GM18502 (cell line): ENCODE measurements around the gene LAMB4.

Source experiments
- ATAC-seq: cut with Tn5 transposase; IDR thresholded peaks from one replicate; pipeline ENCODE4 v1.9.1; 2021; ENCODE audit warnings: mild to moderate bottlenecking; ENCODE audit not compliant: unreplicated experiment, poor library complexity

The LAMB4 gene

GRCh38 chr7:108114117-108114841, 15.9 kb downstream of the LAMB4 start:
- peak; percentile 91 for ATAC-seq

GRCh38 chr7:108112683-108113082, 17.5 kb downstream of the LAMB4 start:
- ATAC-seq: no peak

GRCh38 chr7:108109221-108109908, 20.8 kb downstream of the LAMB4 start:
- ATAC-seq: peak; percentile 58

- no peak for ATAC-seq
Measured at GRCh38 chr7:108108131-108108530, 22.0 kb downstream of the LAMB4 start.

GRCh38 chr7:108104324-108104723, 25.8 kb downstream of the LAMB4 start:
- ATAC-seq: no peak

GRCh38 chr7:108103558-108104298, 26.4 kb downstream of the LAMB4 start:
- ATAC-seq: no peak

- no peak for ATAC-seq
Measured at GRCh38 chr7:108102671-108103312, 27.4 kb downstream of the LAMB4 start.

- no peak for ATAC-seq
Measured at GRCh38 chr7:108101759-108102158, 28.4 kb downstream of the LAMB4 start.

GRCh38 chr7:108099713-108100112, 30.4 kb downstream of the LAMB4 start:
- ATAC-seq: no peak

- ATAC-seq: no peak
Measured at GRCh38 chr7:108097703-108098102, 32.5 kb downstream of the LAMB4 start.

GRCh38 chr7:108096996-108097395, 33.2 kb downstream of the LAMB4 start:
- no peak for ATAC-seq

GRCh38 chr7:108094933-108095710, 35.0 kb downstream of the LAMB4 start:
- ATAC-seq: no peak

GRCh38 chr7:108094346-108094745, 35.8 kb downstream of the LAMB4 start:
- no peak for ATAC-seq

GRCh38 chr7:108093851-108094331, 36.3 kb downstream of the LAMB4 start:
- ATAC-seq: no peak

- no peak for ATAC-seq
Measured at GRCh38 chr7:108093341-108093740, 36.8 kb downstream of the LAMB4 start.

GRCh38 chr7:108091461-108091831, 38.7 kb downstream of the LAMB4 start:
- no peak for ATAC-seq

- no peak for ATAC-seq
Measured at GRCh38 chr7:108090791-108091460, 39.2 kb downstream of the LAMB4 start.

GRCh38 chr7:108089381-108089780, 40.8 kb downstream of the LAMB4 start:
- no peak for ATAC-seq

- no peak for ATAC-seq
Measured at GRCh38 chr7:108088729-108089128, 41.4 kb downstream of the LAMB4 start.
